HEK293 (cell line): Measurements from ENCODE around the gene HES2.
A peak's percentile ranks its signal among the peaks of the same experiment; 100 is the strongest.

Experiments
- IKZF3 ChIP-seq: fragments of 450-650 bp; IDR thresholded peaks from 2 replicates; pipeline ENCODE4 v1.5.0; 2018; ENCODE audit warnings: missing biosample characterization, mild to moderate bottlenecking, missing genetic modification characterization, moderate library complexity
- KLF8 ChIP-seq: fragments of 450-650 bp; formaldehyde crosslinking; IDR thresholded peaks from 2 replicates; pipeline ENCODE4 v1.5.1; 2016; ENCODE audit warnings: missing biosample characterization, missing genetic modification characterization
- MYNN ChIP-seq: fragments of 450-650 bp; formaldehyde crosslinking; IDR thresholded peaks from 2 replicates; pipeline ENCODE4 v1.5.1; 2016; ENCODE audit warnings: missing biosample characterization, missing genetic modification characterization, borderline replicate concordance
- PRDM10 ChIP-seq: fragments of 450-650 bp; formaldehyde crosslinking; IDR thresholded peaks from 2 replicates; pipeline ENCODE4 v1.5.1; 2016; ENCODE audit warnings: missing biosample characterization, missing genetic modification characterization
- REST ChIP-seq: fragments of 450-650 bp; formaldehyde crosslinking; IDR thresholded peaks from 2 replicates; pipeline ENCODE4 v1.5.1; 2016; ENCODE audit warnings: missing biosample characterization, missing genetic modification characterization
- SCRT1 ChIP-seq: fragments of 450-650 bp; formaldehyde crosslinking; IDR thresholded peaks from 2 replicates; pipeline ENCODE4 v1.5.1; 2016; ENCODE audit warnings: missing biosample characterization, missing genetic modification characterization, borderline replicate concordance
- YY2 ChIP-seq: fragments of 450-650 bp; formaldehyde crosslinking; IDR thresholded peaks from 2 replicates; pipeline ENCODE4 v1.5.1; 2016; ENCODE audit warnings: missing biosample characterization, missing genetic modification characterization
- ZBTB1 ChIP-seq: fragments of 450-650 bp; formaldehyde crosslinking; IDR thresholded peaks from 2 replicates; pipeline ENCODE4 v1.5.1; 2016; ENCODE audit warnings: missing biosample characterization, missing genetic modification characterization
- ZBTB10 ChIP-seq: fragments of 450-650 bp; formaldehyde crosslinking; IDR thresholded peaks from 2 replicates; pipeline ENCODE4 v1.5.1; 2016; ENCODE audit warnings: missing biosample characterization, missing genetic modification characterization
- ZFP41 ChIP-seq: fragments of 450-650 bp; formaldehyde crosslinking; IDR thresholded peaks from 2 replicates; pipeline ENCODE4 v1.5.1; 2016; ENCODE audit warnings: missing biosample characterization, missing genetic modification characterization, borderline replicate concordance
- ZNF157 ChIP-seq: fragments of 450-650 bp; formaldehyde crosslinking; IDR thresholded peaks from 2 replicates; pipeline ENCODE4 v1.5.1; 2016; ENCODE audit warnings: missing biosample characterization, missing genetic modification characterization
- ZNF16 ChIP-seq: fragments of 450-650 bp; formaldehyde crosslinking; IDR thresholded peaks from 2 replicates; pipeline ENCODE4 v1.5.1; 2016; ENCODE audit warnings: low read depth, missing biosample characterization, missing genetic modification characterization
- ZNF19 ChIP-seq: fragments of 450-650 bp; formaldehyde crosslinking; IDR thresholded peaks from 2 replicates; pipeline ENCODE4; 2016; ENCODE audit warnings: missing biosample characterization, missing genetic modification characterization, low read depth
- ZNF266 ChIP-seq: fragments of 450-650 bp; formaldehyde crosslinking; IDR thresholded peaks from 2 replicates; pipeline ENCODE4 v1.5.1; 2016; ENCODE audit warnings: missing biosample characterization, missing genetic modification characterization, low read depth
- ZNF416 ChIP-seq: fragments of 450-650 bp; formaldehyde crosslinking; IDR thresholded peaks from 2 replicates; pipeline ENCODE4 v1.5.1; 2016; ENCODE audit warnings: missing biosample characterization, missing genetic modification characterization
- ZNF501 ChIP-seq: fragments of 450-650 bp; formaldehyde crosslinking; IDR thresholded peaks from 2 replicates; pipeline ENCODE4 v1.5.1; 2016; ENCODE audit warnings: missing biosample characterization, missing genetic modification characterization
- ZNF548 ChIP-seq: fragments of 450-650 bp; formaldehyde crosslinking; IDR thresholded peaks from 2 replicates; pipeline ENCODE4 v1.5.1; 2016; ENCODE audit warnings: missing biosample characterization, missing genetic modification characterization
- ZNF600 ChIP-seq: fragments of 450-650 bp; formaldehyde crosslinking; IDR thresholded peaks from 2 replicates; pipeline ENCODE4 v1.5.1; 2016; ENCODE audit warnings: missing biosample characterization, missing genetic modification characterization
- ZNF610 ChIP-seq: fragments of 450-650 bp; formaldehyde crosslinking; IDR thresholded peaks from 2 replicates; pipeline ENCODE4 v1.5.1; 2016; ENCODE audit warnings: missing biosample characterization, missing genetic modification characterization, borderline replicate concordance
- ZNF658 ChIP-seq: fragments of 450-650 bp; formaldehyde crosslinking; IDR thresholded peaks from 2 replicates; pipeline ENCODE4; 2016; ENCODE audit warnings: missing biosample characterization, missing genetic modification characterization
- ZNF677 ChIP-seq: fragments of 450-650 bp; IDR thresholded peaks from 2 replicates; pipeline ENCODE4 v1.5.0; 2018; ENCODE audit warnings: missing biosample characterization, mild to moderate bottlenecking, missing genetic modification characterization, moderate library complexity
- ZNF776 ChIP-seq: fragments of 450-650 bp; formaldehyde crosslinking; IDR thresholded peaks from 2 replicates; pipeline ENCODE4 v1.5.0; 2017; ENCODE audit warnings: missing biosample characterization, missing genetic modification characterization, borderline replicate concordance
- ZNF830 ChIP-seq: fragments of 450-650 bp; IDR thresholded peaks from 2 replicates; pipeline ENCODE4 v1.5.0; 2018; ENCODE audit warnings: missing biosample characterization, missing genetic modification characterization, low read depth, mild to moderate bottlenecking, moderate library complexity
- ZSCAN16 ChIP-seq: fragments of 450-650 bp; formaldehyde crosslinking; IDR thresholded peaks from 2 replicates; pipeline ENCODE4 v1.5.1; 2016; ENCODE audit warnings: missing biosample characterization, missing genetic modification characterization
- ZSCAN4 ChIP-seq: fragments of 450-650 bp; formaldehyde crosslinking; IDR thresholded peaks from 2 replicates; pipeline ENCODE4 v1.5.1; 2017; ENCODE audit warnings: missing biosample characterization, missing genetic modification characterization
- TF ChIP-seq, protein P1 (sequence below): fragments of 450-650 bp; formaldehyde crosslinking; optimal IDR thresholded peaks from 2 replicates; pipeline ENCODE3; 2016; ENCODE audit warnings: missing biosample characterization, mild to moderate bottlenecking, missing genetic modification characterization

Gene HES2

GRCh38 chr1:6365047-6365446 is 54.7 kb downstream of the HES2 start (continued):
- TF ChIP-seq ZSCAN4 (tag by site-specific recombination) (no peak), ZNF610 (tag by site-specific recombination) (no peak), ZNF548 (no peak), YY2 (tag by site-specific recombination) (no peak), ZBTB1 (tag by site-specific recombination) (no peak), IKZF3 (tag by site-specific recombination) (no peak), KLF8 (tag by site-specific recombination) (no peak), ZNF266 (tag by site-specific recombination) (no peak), PRDM10 (tag by site-specific recombination) (no peak), MYNN (tag by site-specific recombination) (no peak), ZNF830 (no peak), ZNF677 (tag by site-specific recombination) (no peak), SCRT1 (tag by site-specific recombination) (no peak), ZNF416 (tag by site-specific recombination) (no peak), ZSCAN16 (tag by site-specific recombination) (no peak), ZNF658 (tag by site-specific recombination) (no peak), ZNF501 (no peak), ZNF19 (tag by site-specific recombination) (no peak), ZBTB10 (tag by site-specific recombination) (no peak), ZFP41 (tag by site-specific recombination) (no peak), ZNF157 (tag by site-specific recombination) (no peak), REST (tag by site-specific recombination) (no peak), ZNF776 (no peak), ZNF600 (tag by site-specific recombination) (peak; percentile 35; the same call in 1 of the 2 replicates), ZNF16 (tag by site-specific recombination) (no peak)
- TF ChIP-seq, protein P1, sequence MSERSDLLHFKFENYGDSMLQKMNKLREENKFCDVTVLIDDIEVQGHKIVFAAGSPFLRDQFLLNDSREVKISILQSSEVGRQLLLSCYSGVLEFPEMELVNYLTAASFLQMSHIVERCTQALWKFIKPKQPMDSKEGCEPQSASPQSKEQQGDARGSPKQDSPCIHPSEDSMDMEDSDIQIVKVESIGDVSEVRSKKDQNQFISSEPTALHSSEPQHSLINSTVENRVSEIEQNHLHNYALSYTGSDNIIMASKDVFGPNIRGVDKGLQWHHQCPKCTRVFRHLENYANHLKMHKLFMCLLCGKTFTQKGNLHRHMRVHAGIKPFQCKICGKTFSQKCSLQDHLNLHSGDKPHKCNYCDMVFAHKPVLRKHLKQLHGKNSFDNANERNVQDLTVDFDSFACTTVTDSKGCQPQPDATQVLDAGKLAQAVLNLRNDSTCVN: no peak
